Measurements from ENCODE around the gene ZSCAN21. TPM values are rescaled to one million over a fixed set of nuclear protein-coding genes. Genes with fewer than 3 reads are reported as not detected.

Gene ZSCAN21
- total RNA-seq, result 7.1 and 8.4 TPM in 2 replicates

GRCh38 chr7:100049441-100050291, at the start of gene ZSCAN21:
TSS of gene ZSCAN21 (plus strand) at chr7:100049774. CDS start at chr7:100057007, 7,233 bp downstream.

GRCh38 chr7:100015232-100016214, 34.1 kb upstream of the ZSCAN21 start, which contains the start of gene ZKSCAN1:
TSS of gene ZKSCAN1 (plus strand) at chr7:100015596. CDS start at chr7:100023507, 7,911 bp downstream.

GRCh38 chr7:100081535-100082102, 32.0 kb downstream of the ZSCAN21 start, which contains the start of gene ZNF3:
TSS of gene ZNF3 (minus strand) at chr7:100081723. CDS start at chr7:100077357, 4,366 bp downstream.

GRCh38 chr7:100088621-100089457, 39.3 kb downstream of the ZSCAN21 start, which contains the start of gene COPS6:
TSS of gene COPS6 (plus strand) at chr7:100088969. CDS start at chr7:100088991, 22 bp downstream.

GRCh38 chr7:100101016-100101862, 51.7 kb downstream of the ZSCAN21 start, which contains the start of the genes AP4M1 and MCM7:
TSS of gene AP4M1 (plus strand) at chr7:100101643. CDS start at chr7:100101715, 72 bp downstream.
TSS of gene MCM7 (minus strand) at chr7:100101397. CDS start at chr7:100101294, 103 bp downstream.

Other genes starting within 250 kb of the ZSCAN21 start
- gene CYP3A43, start 221.8 kb upstream of the ZSCAN21 start, total RNA-seq, result not detected in 2 replicates
- gene OR2AE1, start 172.7 kb upstream of the ZSCAN21 start, total RNA-seq, result 0.30 TPM in 1 of 2 replicates, not detected in the other
- 15.6 and 16.3 TPM in 2 replicates for gene TRIM4, start 130.2 kb upstream of the ZSCAN21 start, total RNA-seq
- gene GJC3, start 120.2 kb upstream of the ZSCAN21 start, total RNA-seq, result 0.30 TPM in 1 of 2 replicates, not detected in the other
- not detected in 2 replicates for gene AZGP1, start 73.7 kb upstream of the ZSCAN21 start, total RNA-seq
- gene ZKSCAN1, start 34.2 kb upstream of the ZSCAN21 start, total RNA-seq, result 27.5 and 32.8 TPM in 2 replicates
- gene ZNF3, start 31.9 kb downstream of the ZSCAN21 start, total RNA-seq, result 26.3 and 26.6 TPM in 2 replicates
- 109 and 112 TPM in 2 replicates for gene COPS6, start 39.2 kb downstream of the ZSCAN21 start, total RNA-seq
- gene MCM7, start 51.6 kb downstream of the ZSCAN21 start, total RNA-seq, result 104 and 124 TPM in 2 replicates
- gene AP4M1, start 51.9 kb downstream of the ZSCAN21 start, total RNA-seq, result 25.3 and 38.8 TPM in 2 replicates
- 31.2 and 32.5 TPM in 2 replicates for gene TAF6, start 69.6 kb downstream of the ZSCAN21 start, total RNA-seq
- gene CNPY4, start 69.9 kb downstream of the ZSCAN21 start, total RNA-seq, result 30.5 and 50.3 TPM in 2 replicates
- gene MBLAC1, start 77.2 kb downstream of the ZSCAN21 start, total RNA-seq, result 2.7 and 2.9 TPM in 2 replicates
- 134 and 148 TPM in 2 replicates for gene LAMTOR4, start 99.1 kb downstream of the ZSCAN21 start, total RNA-seq
- gene TRAPPC14, start 108.9 kb downstream of the ZSCAN21 start, total RNA-seq, result 5.5 and 6.2 TPM in 2 replicates
- 0.61 and 0.65 TPM in 2 replicates for gene GAL3ST4, start 118.8 kb downstream of the ZSCAN21 start, total RNA-seq
- gene GPC2, start 127.6 kb downstream of the ZSCAN21 start, total RNA-seq, result 6.8 and 7.0 TPM in 2 replicates
- 0.65 and 1.1 TPM in 2 replicates for gene STAG3, start 128.1 kb downstream of the ZSCAN21 start, total RNA-seq
- gene PVRIG, start 170.2 kb downstream of the ZSCAN21 start, total RNA-seq, result not detected in 2 replicates